GM12873 (cell line): ENCODE measurements around the gene CORO2A.

Experiments used
- CTCF ChIP-seq: IDR thresholded peaks from 2 replicates; pipeline ENCODE4 v1.5.1; 2012; ENCODE audit warnings: low read depth, mild to moderate bottlenecking, moderate library complexity, low read length, control low read depth; ENCODE audit not compliant: insufficient read depth; ENCODE audit errors: missing control alignments

Gene CORO2A

GRCh38 chr9:98152526-98152925 is 39.9 kb downstream of the CORO2A start:
- no peak for TF ChIP-seq CTCF

- no peak for TF ChIP-seq CTCF
These were observed 41.7 kb downstream of the CORO2A start for GRCh38 chr9:98150721-98151120.

- no peak for TF ChIP-seq CTCF
These were observed 42.3 kb downstream of the CORO2A start for GRCh38 chr9:98150164-98150563.

- TF ChIP-seq CTCF = no peak
These were observed 43.0 kb downstream of the CORO2A start for GRCh38 chr9:98149422-98149821.

- no peak for TF ChIP-seq CTCF
These were observed 44.0 kb downstream of the CORO2A start for GRCh38 chr9:98148486-98148885.

- no peak for TF ChIP-seq CTCF
These were observed 44.9 kb downstream of the CORO2A start for GRCh38 chr9:98147582-98147981.

- TF ChIP-seq CTCF = no peak
These were observed 46.1 kb downstream of the CORO2A start for GRCh38 chr9:98146101-98146991.
